ENCODE measurements around the gene BSN.
A peak's percentile ranks its signal among the peaks of the same experiment; 100 is the strongest.

The BSN gene

DNA sequence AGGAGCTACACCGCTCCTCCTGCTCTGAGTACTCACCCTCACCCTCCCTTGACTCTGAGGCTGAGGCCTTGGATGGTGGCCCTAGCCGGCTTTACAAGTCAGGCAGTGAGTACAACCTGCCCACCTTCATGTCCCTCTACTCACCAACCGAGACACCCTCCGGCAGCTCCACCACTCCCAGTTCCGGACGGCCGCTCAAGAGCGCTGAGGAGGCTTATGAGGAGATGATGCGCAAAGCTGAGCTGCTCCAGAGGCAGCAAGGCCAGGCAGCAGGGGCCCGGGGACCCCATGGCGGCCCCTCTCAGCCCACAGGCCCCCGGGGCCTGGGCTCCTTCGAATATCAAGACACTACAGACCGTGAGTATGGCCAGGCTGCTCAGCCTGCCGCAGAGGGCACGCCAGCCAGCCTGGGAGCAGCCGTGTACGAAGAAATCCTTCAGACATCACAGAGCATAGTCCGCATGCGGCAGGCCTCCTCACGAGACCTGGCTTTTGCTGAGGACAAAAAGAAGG is 98.7 kb downstream of the BSN start:
- POLR2A ChIA-PET, result no interaction called here
- 96% methylated on average over 20 of the region's 21 CpGs for WGBS (ENCODE audit: insufficient coverage)
- CTCF ChIA-PET, result interaction anchor here (1.4 kb wide), 2 partner anchors 20 to 86 kb away, joined by 3 read pairs; no protein-coding TSS in a partner anchor

DNA sequence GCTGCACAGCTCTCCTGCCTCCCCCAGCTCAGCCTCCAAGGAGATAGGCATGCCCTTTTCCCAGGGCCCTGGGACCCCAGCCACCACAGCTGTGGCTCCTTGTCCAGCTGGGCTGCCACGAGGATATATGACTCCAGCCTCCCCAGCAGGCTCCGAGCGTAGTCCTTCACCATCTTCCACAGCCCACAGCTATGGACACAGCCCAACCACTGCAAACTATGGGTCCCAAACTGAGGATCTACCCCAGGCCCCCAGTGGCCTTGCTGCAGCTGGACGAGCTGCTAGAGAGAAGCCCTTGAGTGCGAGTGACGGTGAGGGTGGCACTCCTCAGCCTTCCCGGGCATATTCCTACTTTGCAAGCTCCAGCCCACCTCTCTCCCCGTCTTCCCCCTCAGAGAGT is 99.3 kb downstream of the BSN start:
- no peak overlapping the region for H3K27ac ChIP-seq (ENCODE audit: insufficient read depth in 1 of 2, low read depth in 1 of 2, low read length in 2 of 2, poor library complexity in 1 of 2, severe bottlenecking in 2 of 2)
- H3K27me3 ChIP-seq (replicated peaks in 2 of 5; ENCODE audit: control insufficient read depth in 4 of 5, insufficient read depth in 5 of 5, low read length in 4 of 5), result no peaks in the 10 kb centered on the region
- no peaks in the 10 kb centered on the region for H3K9me3 ChIP-seq (ENCODE audit: control extremely low read depth in 1 of 5, control insufficient read depth in 4 of 5, insufficient read depth in 2 of 5, low read depth in 1 of 5, low read length in 4 of 5)
- 100% methylated on average over 7 of the region's 8 CpGs for WGBS (ENCODE audit: insufficient coverage)
- POLR2A ChIA-PET, result no interaction called here
- H3K4me1 ChIP-seq (ENCODE audit: control extremely low read depth in 1 of 4, control insufficient read depth in 4 of 4, insufficient read depth in 4 of 4, low read length in 3 of 4), result peaks cover 0 to 17% (median 12%) of the 10 kb centered on the region in 4 experiments
- no peaks in the 10 kb centered on the region for H3K36me3 ChIP-seq (ENCODE audit: control insufficient read depth in 4 of 4, insufficient read depth in 4 of 4, low read length in 3 of 4)
- no peak overlapping the region for H3K4me3 ChIP-seq (ENCODE audit: control insufficient read depth in 1 of 7, extremely low read depth in 1 of 7, insufficient read depth in 4 of 7, low read depth in 2 of 7, low read length in 6 of 7)
- no peak for DNase-seq
- CTCF ChIA-PET, result interaction anchor here (1.4 kb wide), 1 partner anchor 86 kb away, joined by 3 read pairs; no protein-coding TSS in a partner anchor

More for the DNA sequence above, 98.7 kb downstream of the BSN start:
- DNase-seq, result no peak
- Histone ChIP-seq H3K4me3 (ENCODE audit: control insufficient read depth in 1 of 7, extremely low read depth in 1 of 7, insufficient read depth in 4 of 7, low read depth in 2 of 7, low read length in 6 of 7) (no peak overlapping the region), H3K4me1 (ENCODE audit: control extremely low read depth in 1 of 4, control insufficient read depth in 4 of 4, insufficient read depth in 4 of 4, low read length in 3 of 4) (peaks cover 0 to 23% (median 15%) of the 10 kb centered on the region in 4 experiments), H3K9me3 (ENCODE audit: control extremely low read depth in 1 of 5, control insufficient read depth in 4 of 5, insufficient read depth in 2 of 5, low read depth in 1 of 5, low read length in 4 of 5) (no peaks in the 10 kb centered on the region), H3K27ac (ENCODE audit: insufficient read depth in 1 of 2, low read depth in 1 of 2, low read length in 2 of 2, poor library complexity in 1 of 2, severe bottlenecking in 2 of 2) (no peak overlapping the region), H3K36me3 (ENCODE audit: control insufficient read depth in 4 of 4, insufficient read depth in 4 of 4, low read length in 3 of 4) (no peaks in the 10 kb centered on the region), H3K27me3 (replicated peaks in 2 of 5; ENCODE audit: control insufficient read depth in 4 of 5, insufficient read depth in 5 of 5, low read length in 4 of 5) (no peaks in the 10 kb centered on the region)

DNA sequence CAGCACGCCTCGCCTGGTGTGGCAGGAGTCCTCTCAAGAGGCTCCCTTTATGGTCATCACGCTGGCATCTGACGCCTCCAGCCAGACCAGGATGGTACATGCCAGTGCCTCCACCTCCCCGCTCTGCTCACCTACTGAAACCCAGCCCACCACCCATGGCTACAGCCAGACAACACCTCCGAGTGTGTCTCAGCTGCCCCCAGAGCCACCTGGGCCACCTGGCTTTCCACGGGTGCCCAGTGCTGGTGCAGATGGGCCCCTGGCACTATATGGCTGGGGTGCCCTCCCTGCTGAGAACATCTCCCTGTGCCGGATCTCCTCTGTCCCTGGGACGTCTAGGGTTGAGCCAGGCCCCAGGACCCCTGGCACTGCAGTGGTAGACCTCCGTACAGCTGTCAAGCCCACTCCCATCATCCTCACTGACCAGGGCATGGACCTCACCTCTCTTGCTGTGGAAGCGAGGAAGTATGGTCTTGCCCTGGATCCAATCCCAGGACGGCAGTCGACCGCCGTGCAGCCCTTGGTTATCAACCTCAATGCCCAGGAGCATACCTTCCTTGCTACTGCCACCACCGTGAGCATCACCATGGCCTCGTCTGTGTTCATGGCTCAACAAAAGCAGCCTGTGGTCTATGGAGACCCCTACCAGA is 100.0 kb downstream of the BSN start:
- no peaks in the 10 kb centered on the region for H3K27me3 ChIP-seq (replicated peaks in 2 of 5; ENCODE audit: control insufficient read depth in 4 of 5, insufficient read depth in 5 of 5, low read length in 4 of 5)
- no peak overlapping the region for H3K4me3 ChIP-seq (ENCODE audit: control insufficient read depth in 1 of 7, extremely low read depth in 1 of 7, insufficient read depth in 4 of 7, low read depth in 2 of 7, low read length in 6 of 7)
- peaks cover 0 to 17% (median 12%) of the 10 kb centered on the region in 4 experiments for H3K4me1 ChIP-seq (ENCODE audit: control extremely low read depth in 1 of 4, control insufficient read depth in 4 of 4, insufficient read depth in 4 of 4, low read length in 3 of 4)
- no peak for DNase-seq
- no peaks in the 10 kb centered on the region for H3K9me3 ChIP-seq (ENCODE audit: control extremely low read depth in 1 of 5, control insufficient read depth in 4 of 5, insufficient read depth in 2 of 5, low read depth in 1 of 5, low read length in 4 of 5)
- ChIA-PET CTCF (interaction anchor here (1.3 to 2.0 kb wide), 3 partner anchors 18 to 87 kb away, joined by 3 to 8 read pairs (median 3); no protein-coding TSS in a partner anchor), POLR2A (no interaction called here)
- no peak overlapping the region for H3K27ac ChIP-seq (ENCODE audit: insufficient read depth in 1 of 2, low read depth in 1 of 2, low read length in 2 of 2, poor library complexity in 1 of 2, severe bottlenecking in 2 of 2)
- no peaks in the 10 kb centered on the region for H3K36me3 ChIP-seq (ENCODE audit: control insufficient read depth in 4 of 4, insufficient read depth in 4 of 4, low read length in 3 of 4)
- 99% methylated on average over 17 of the region's 17 CpGs for WGBS (ENCODE audit: insufficient coverage)

DNA sequence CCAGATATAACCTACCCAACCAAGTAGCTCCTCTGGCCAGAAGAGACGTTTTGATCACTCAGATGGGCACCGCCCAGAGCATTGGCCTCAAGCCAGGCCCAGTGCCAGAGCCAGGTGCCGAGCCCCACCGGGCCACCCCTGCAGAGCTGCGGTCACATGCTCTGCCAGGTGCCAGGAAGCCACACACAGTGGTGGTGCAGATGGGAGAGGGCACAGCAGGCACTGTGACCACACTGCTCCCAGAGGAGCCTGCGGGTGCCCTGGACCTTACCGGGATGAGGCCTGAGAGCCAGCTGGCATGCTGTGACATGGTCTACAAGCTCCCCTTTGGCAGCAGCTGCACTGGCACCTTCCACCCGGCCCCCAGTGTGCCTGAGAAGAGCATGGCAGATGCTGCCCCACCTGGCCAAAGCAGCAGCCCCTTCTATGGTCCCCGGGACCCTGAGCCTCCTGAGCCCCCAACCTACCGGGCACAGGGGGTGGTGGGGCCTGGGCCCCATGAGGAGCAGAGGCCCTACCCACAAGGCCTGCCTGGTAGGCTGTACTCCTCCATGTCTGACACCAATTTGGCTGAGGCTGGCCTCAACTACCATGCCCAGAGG is 100.8 kb downstream of the BSN start:
- H3K27ac ChIP-seq (ENCODE audit: insufficient read depth in 1 of 2, low read depth in 1 of 2, low read length in 2 of 2, poor library complexity in 1 of 2, severe bottlenecking in 2 of 2), result no peak overlapping the region
- CTCF ChIA-PET, result interaction anchor here (1.3 to 2.0 kb wide), 2 partner anchors 17 to 28 kb away, joined by 3 to 8 read pairs; no protein-coding TSS in a partner anchor
- H3K4me3 ChIP-seq (ENCODE audit: control insufficient read depth in 1 of 7, extremely low read depth in 1 of 7, insufficient read depth in 4 of 7, low read depth in 2 of 7, low read length in 6 of 7), result no peak overlapping the region
- H3K27me3 ChIP-seq (replicated peaks in 2 of 5; ENCODE audit: control insufficient read depth in 4 of 5, insufficient read depth in 5 of 5, low read length in 4 of 5), result no peaks in the 10 kb centered on the region
- WGBS (ENCODE audit: insufficient coverage), result 54% methylated on average over 8 of the region's 10 CpGs
- H3K36me3 ChIP-seq (ENCODE audit: control insufficient read depth in 4 of 4, insufficient read depth in 4 of 4, low read length in 3 of 4), result no peaks in the 10 kb centered on the region
- POLR2A ChIA-PET, result no interaction called here
- no peaks in the 10 kb centered on the region for H3K9me3 ChIP-seq (ENCODE audit: control extremely low read depth in 1 of 5, control insufficient read depth in 4 of 5, insufficient read depth in 2 of 5, low read depth in 1 of 5, low read length in 4 of 5)
- peaks cover 0 to 15% (median 10%) of the 10 kb centered on the region in 4 experiments for H3K4me1 ChIP-seq (ENCODE audit: control extremely low read depth in 1 of 4, control insufficient read depth in 4 of 4, insufficient read depth in 4 of 4, low read length in 3 of 4)
- DNase-seq, result peak in 2 of 3 donors; percentile 43 to 54

DNA sequence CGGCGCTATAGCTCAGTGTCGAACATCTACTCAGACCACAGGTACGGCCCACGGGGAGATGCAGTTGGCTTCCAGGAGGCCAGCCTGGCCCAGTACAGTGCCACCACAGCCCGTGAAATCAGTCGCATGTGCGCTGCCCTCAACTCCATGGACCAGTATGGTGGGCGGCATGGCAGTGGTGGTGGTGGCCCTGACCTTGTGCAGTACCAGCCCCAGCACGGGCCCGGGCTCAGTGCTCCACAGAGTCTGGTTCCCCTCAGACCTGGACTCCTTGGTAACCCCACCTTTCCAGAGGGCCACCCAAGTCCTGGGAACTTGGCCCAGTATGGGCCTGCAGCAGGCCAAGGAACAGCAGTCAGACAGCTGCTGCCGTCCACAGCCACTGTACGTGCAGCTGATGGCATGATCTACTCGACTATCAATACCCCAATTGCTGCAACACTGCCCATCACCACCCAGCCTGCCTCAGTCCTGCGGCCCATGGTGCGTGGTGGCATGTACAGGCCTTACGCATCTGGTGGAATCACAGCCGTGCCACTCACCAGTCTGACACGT is 101.5 kb downstream of the BSN start:
- CTCF ChIA-PET, result interaction anchor here (1.3 to 2.1 kb wide), 3 partner anchors 16 to 116 kb away, joined by 3 to 8 read pairs (median 8); no protein-coding TSS in a partner anchor
- H3K4me1 ChIP-seq (ENCODE audit: control extremely low read depth in 1 of 4, control insufficient read depth in 4 of 4, insufficient read depth in 4 of 4, low read length in 3 of 4), result peaks cover 0 to 15% (median 10%) of the 10 kb centered on the region in 4 experiments
- WGBS (ENCODE audit: insufficient coverage), result 97% methylated on average over 19 of the region's 19 CpGs
- no peaks in the 10 kb centered on the region for H3K27me3 ChIP-seq (replicated peaks in 2 of 5; ENCODE audit: control insufficient read depth in 4 of 5, insufficient read depth in 5 of 5, low read length in 4 of 5)
- H3K4me3 ChIP-seq (ENCODE audit: control insufficient read depth in 1 of 7, extremely low read depth in 1 of 7, insufficient read depth in 4 of 7, low read depth in 2 of 7, low read length in 6 of 7), result no peak overlapping the region
- POLR2A ChIA-PET, result no interaction called here
- H3K9me3 ChIP-seq (ENCODE audit: control extremely low read depth in 1 of 5, control insufficient read depth in 4 of 5, insufficient read depth in 2 of 5, low read depth in 1 of 5, low read length in 4 of 5), result no peaks in the 10 kb centered on the region
- no peak overlapping the region for H3K27ac ChIP-seq (ENCODE audit: insufficient read depth in 1 of 2, low read depth in 1 of 2, low read length in 2 of 2, poor library complexity in 1 of 2, severe bottlenecking in 2 of 2)
- no peak for DNase-seq
- H3K36me3 ChIP-seq (ENCODE audit: control insufficient read depth in 4 of 4, insufficient read depth in 4 of 4, low read length in 3 of 4), result no peaks in the 10 kb centered on the region

DNA sequence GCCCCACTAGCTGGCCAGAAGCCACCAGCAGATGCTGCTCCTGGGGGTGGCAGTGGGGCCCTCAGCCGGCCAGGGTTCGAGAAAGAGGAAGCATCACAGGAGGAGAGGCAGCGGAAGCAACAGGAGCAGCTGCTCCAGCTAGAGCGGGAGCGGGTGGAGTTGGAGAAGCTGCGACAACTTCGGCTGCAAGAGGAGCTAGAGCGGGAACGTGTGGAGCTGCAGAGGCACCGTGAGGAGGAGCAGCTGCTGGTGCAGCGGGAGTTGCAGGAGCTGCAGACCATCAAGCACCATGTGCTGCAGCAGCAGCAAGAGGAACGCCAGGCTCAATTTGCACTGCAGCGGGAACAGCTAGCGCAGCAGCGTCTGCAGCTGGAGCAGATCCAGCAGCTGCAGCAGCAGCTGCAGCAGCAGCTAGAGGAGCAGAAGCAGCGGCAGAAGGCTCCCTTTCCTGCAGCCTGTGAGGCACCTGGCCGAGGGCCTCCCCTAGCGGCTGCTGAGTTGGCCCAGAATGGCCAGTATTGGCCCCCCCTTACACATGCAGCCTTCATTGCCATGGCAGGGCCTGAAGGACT is 102.3 kb downstream of the BSN start:
- WGBS (ENCODE audit: insufficient coverage), result 43% methylated on average over 18 of the region's 18 CpGs
- no peak overlapping the region for H3K27ac ChIP-seq (ENCODE audit: insufficient read depth in 1 of 2, low read depth in 1 of 2, low read length in 2 of 2, poor library complexity in 1 of 2, severe bottlenecking in 2 of 2)
- H3K36me3 ChIP-seq (ENCODE audit: control insufficient read depth in 4 of 4, insufficient read depth in 4 of 4, low read length in 3 of 4), result no peaks in the 10 kb centered on the region
- peak in 2 of 3 donors; percentile 17 to 23 for DNase-seq
- ChIA-PET CTCF (interaction anchor here (0.8 to 2.1 kb wide), 3 partner anchors 15 to 201 kb away, joined by 3 to 8 read pairs (median 8); no protein-coding TSS in a partner anchor), POLR2A (no interaction called here)
- no peaks in the 10 kb centered on the region for H3K9me3 ChIP-seq (ENCODE audit: control extremely low read depth in 1 of 5, control insufficient read depth in 4 of 5, insufficient read depth in 2 of 5, low read depth in 1 of 5, low read length in 4 of 5)
- H3K4me1 ChIP-seq (ENCODE audit: control extremely low read depth in 1 of 4, control insufficient read depth in 4 of 4, insufficient read depth in 4 of 4, low read length in 3 of 4), result peaks cover 0 to 15% (median 10%) of the 10 kb centered on the region in 4 experiments
- no peak overlapping the region for H3K4me3 ChIP-seq (ENCODE audit: control insufficient read depth in 1 of 7, extremely low read depth in 1 of 7, insufficient read depth in 4 of 7, low read depth in 2 of 7, low read length in 6 of 7)
- no peaks in the 10 kb centered on the region for H3K27me3 ChIP-seq (replicated peaks in 2 of 5; ENCODE audit: control insufficient read depth in 4 of 5, insufficient read depth in 5 of 5, low read length in 4 of 5)

All from common myeloid progenitor, CD34-positive (primary cell).